Kidney (tissue), 14 donors: ENCODE data around the gene MAMLD1. TPM values are rescaled to one million over a fixed set of nuclear protein-coding genes. Genes with fewer than 3 reads are reported as not detected.

ENCODE experiments used
- DNase-seq, 5 donors: peaks; one replicate each; pipeline ENCODE4 v3.0.0-alpha.2; 2013 to 2020
- FAIRE-seq: peaks from 2 replicates; lab custom pipeline; 2012; peaks lifted over from hg19 to GRCh38; lab: Jason Lieb, UNC
- H3K27ac ChIP-seq, 2 donors: one replicate each; pipeline ENCODE4 v1.7.0; 2013; ENCODE audit warnings: low read depth in 2 of 2, low read length in 2 of 2, inconsistent platforms in 1 of 2
- H3K27me3 ChIP-seq: one replicate; pipeline ENCODE4 v1.7.1; 2013; ENCODE audit warnings: low read length, inconsistent platforms; ENCODE audit not compliant: control insufficient read depth, insufficient read depth
- H3K36me3 ChIP-seq, 3 donors: one replicate each; pipeline versions ENCODE4 v1.7.0 to v1.7.1; 2013; ENCODE audit warnings: low read length in 3 of 3, control low read depth in 1 of 3, inconsistent platforms in 1 of 3; ENCODE audit not compliant: insufficient read depth in 3 of 3, control insufficient read depth in 2 of 3
- H3K4me1 ChIP-seq, 3 donors: one replicate each; pipeline versions ENCODE4 v1.7.0 to v1.7.1; 2013; ENCODE audit warnings: low read length in 3 of 3, inconsistent platforms in 1 of 3, low read depth in 1 of 3; ENCODE audit not compliant: control insufficient read depth in 2 of 3, insufficient read depth in 2 of 3
- H3K4me3 ChIP-seq, 3 donors: one replicate each; pipeline versions ENCODE4 v1.7.0 to v1.8.1; 2013; ENCODE audit warnings: low read length in 3 of 3, control low read depth in 1 of 3, inconsistent platforms in 1 of 3
- H3K9ac ChIP-seq, 3 donors: one replicate each; pipeline versions ENCODE4 v1.7.0 to v1.7.1; 2013; ENCODE audit warnings: low read length in 3 of 3, control low read depth in 1 of 3, inconsistent platforms in 1 of 3
- H3K9me3 ChIP-seq, 3 donors: one replicate each; pipeline versions ENCODE4 v1.7.0 to v1.7.1; 2013; ENCODE audit warnings: low read length in 3 of 3, control low read depth in 1 of 3, inconsistent platforms in 1 of 3; ENCODE audit not compliant: control insufficient read depth in 2 of 3, insufficient read depth in 1 of 3
- CTCF ChIP-seq: IDR thresholded peaks from 3 replicates; pipeline ENCODE4 v1.5.1; 2012; ENCODE audit warnings: mild to moderate bottlenecking, moderate library complexity, borderline replicate concordance; ENCODE audit not compliant: insufficient read depth; ENCODE audit errors: extremely low read depth
- intact Hi-C: fragments of 100-400 bp; cut with DNase I; formaldehyde crosslinking; loops from one replicate; pipeline ENCODE4 v1.11.1; 2022
- polyA plus RNA-seq: library from polyadenylated mRNA; stranded (reverse); fragments of 350-450 nt; fragmentation: Illumina TruSeq; extraction: RNeasy Lipid Tissue Mini Kit (QIAGEN cat#74804); gene quantifications from one replicate; pipeline ENCODE4 v1.2.3, GENCODE V29; 2014; ENCODE audit warnings: low read depth, low replicate concordance; ENCODE audit not compliant: insufficient read depth
- total RNA-seq: library from RNA; stranded (reverse); fragmentation: NEBNext Ultra II Directional; extraction: Animal tissue kit (Norgen Biotek cat#: 25700); gene quantifications from one replicate; pipeline ENCODE4 v1.2.1, GENCODE V29; 2021
- donor health status: control.
- donor health status: control.
- donor health status: control.
- donor health status: control.
- donor health status: control.
- donor health status: DM: yes; HTN: yes; CAD: no.
- donor health status: Normal renal cell carcinoma (clear cell type).

Gene MAMLD1
- total and polyA plus RNA-seq, 2 donors from 2014 or later: 1.4 to 6.5 TPM

- H3K27ac ChIP-seq: no peak overlapping the region
- H3K4me1 ChIP-seq: no peaks in the 10 kb centered on the region
- TF ChIP-seq CTCF: no peak
- no peaks in the 10 kb centered on the region for H3K9me3 ChIP-seq
- no peak overlapping the region for H3K4me3 ChIP-seq
- intact Hi-C loops: no loop called here
- no peak overlapping the region for H3K9ac ChIP-seq
- FAIRE-seq (no peak), DNase-seq (no peak)
- H3K36me3 ChIP-seq: no peaks in the 10 kb centered on the region
- no peaks in the 10 kb centered on the region for H3K27me3 ChIP-seq
Measured at GRCh38 chrX:150522494-150522893, 159.4 kb downstream of the MAMLD1 start.

DNA sequence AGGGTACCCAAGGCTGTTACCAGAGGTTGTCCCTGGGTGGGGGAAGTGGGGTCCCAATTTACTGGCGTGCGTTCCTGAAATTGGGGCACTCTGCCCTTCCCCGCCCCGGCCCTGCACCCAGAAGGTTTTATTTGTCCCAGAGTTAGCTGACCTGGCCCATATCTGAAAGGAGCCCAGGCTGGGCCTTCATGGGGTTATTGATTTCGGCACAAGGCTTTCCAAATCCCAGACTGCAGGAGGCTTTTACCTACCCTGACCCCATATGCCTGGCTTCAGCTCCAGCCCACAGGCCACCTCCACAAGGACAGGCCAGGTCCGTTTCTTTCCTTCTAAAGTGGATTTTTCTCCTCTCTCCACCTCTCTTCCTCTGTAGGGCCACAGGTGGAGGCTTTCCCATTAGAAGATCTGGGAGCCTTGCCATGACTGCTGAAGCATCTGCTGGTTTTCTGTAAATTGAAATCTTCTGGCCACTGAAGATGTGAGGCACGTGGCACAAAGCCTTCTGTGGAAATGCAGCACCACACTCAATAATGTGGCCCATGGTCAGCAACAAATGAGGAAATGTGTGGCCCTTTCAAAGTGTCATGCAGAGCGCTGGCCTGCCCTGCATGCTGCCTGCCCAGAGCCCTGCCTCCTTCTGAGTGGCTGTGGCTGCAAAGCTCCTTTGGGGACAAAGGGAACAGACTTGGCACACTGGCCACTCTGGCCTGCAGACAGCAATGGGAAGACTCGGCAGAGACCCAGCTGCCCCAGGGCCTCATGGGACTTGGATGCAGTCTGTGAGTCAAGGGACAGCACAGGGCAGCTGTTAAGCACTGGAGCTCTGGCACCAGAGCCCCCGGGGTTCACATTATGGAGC lies 162.2 kb downstream of the MAMLD1 start:
- intact Hi-C loops: no loop called here
- FAIRE-seq (no peak), DNase-seq (no peak)
- no peak overlapping the region for H3K9ac ChIP-seq
- H3K9me3 ChIP-seq: no peaks in the 10 kb centered on the region
- no peaks in the 10 kb centered on the region for H3K4me1 ChIP-seq
- TF ChIP-seq CTCF: no peak
- no peaks in the 10 kb centered on the region for H3K36me3 ChIP-seq
- H3K27ac ChIP-seq: no peak overlapping the region
- H3K27me3 ChIP-seq: no peaks in the 10 kb centered on the region
- H3K4me3 ChIP-seq: no peak overlapping the region

GRCh38 chrX:150526692-150527091 lies 163.6 kb downstream of the MAMLD1 start:
- Histone ChIP-seq H3K36me3 (no peaks in the 10 kb centered on the region), H3K9ac (no peak overlapping the region), H3K4me3 (no peak overlapping the region), H3K27me3 (no peaks in the 10 kb centered on the region), H3K4me1 (no peaks in the 10 kb centered on the region), H3K27ac (no peak overlapping the region), H3K9me3 (no peaks in the 10 kb centered on the region)
- no peak for FAIRE-seq
- intact Hi-C loops: no loop called here
- no peak for TF ChIP-seq CTCF
- no peak for DNase-seq
